HG03280 (cell line): ENCODE data around the gene GNAI3.

Experiments used
- ATAC-seq: cut with Tn5 transposase; IDR thresholded peaks from one replicate; pipeline ENCODE4 v1.9.1; 2021; ENCODE audit warnings: mild to moderate bottlenecking, moderate library complexity; ENCODE audit not compliant: unreplicated experiment

The GNAI3 gene

DNA sequence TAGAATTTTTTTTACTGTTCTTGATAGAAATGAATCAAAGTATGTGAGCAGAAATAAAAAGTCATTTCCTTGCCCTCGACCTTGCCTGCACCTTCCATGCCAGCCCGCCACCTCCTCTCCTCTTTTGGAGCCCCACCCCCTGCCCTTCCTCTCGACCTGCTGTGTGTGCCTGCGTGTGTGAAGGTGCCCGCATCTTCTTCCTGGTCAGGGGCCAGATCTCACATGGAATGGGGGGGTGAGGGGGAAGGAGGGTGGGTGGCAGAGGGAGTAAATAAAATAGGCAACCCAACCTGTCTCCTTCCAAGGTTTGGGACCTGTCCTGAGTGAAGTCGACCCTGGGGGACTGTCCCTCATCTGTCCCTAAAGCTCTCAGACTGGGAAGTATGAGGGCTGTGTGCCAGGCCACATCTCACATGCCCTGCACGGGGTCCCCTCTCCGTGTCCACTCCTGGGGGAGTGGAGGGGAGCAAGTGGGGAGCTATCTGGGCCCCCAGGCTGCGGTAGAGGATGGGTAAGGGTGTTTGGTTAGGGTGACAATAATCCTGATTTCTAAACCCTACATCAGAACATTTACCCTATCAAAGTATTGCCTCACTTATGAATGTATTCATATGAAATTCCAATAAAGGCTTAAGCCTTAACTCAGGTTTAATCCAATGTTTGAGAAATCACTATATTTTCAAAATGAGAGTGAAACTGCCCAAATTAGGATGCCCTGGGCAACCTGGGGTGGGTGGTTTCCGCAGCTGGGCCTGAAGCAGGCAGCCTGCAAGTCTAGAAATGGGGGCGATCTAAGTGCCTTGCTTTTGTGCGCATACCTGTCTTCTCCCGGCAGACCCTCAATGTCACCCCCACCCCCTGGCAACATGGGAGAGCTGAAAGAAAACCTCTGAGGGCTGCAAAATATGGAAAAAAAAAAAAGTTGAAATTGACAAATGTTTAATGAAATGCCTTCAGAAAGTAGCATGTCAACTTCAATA, 86.6 kb downstream of the GNAI3 start:
- no peak for ATAC-seq

DNA sequence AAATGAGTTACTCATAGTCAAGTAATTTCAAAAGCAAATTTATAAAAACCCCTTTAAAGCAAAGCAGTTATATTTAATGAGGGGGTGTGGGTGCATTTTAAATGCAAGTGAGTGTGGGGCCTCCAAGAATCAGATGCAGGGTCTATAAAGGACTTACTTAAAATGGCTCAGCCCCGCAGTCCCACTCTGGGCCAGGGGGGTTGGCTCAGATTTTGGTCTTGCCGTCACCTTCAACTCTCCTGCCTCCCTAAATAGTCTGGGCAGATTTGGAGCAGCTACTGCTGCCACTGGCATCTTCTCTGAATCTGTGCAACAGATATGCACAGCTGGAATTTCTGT, 87.4 kb downstream of the GNAI3 start:
- no peak for ATAC-seq

DNA sequence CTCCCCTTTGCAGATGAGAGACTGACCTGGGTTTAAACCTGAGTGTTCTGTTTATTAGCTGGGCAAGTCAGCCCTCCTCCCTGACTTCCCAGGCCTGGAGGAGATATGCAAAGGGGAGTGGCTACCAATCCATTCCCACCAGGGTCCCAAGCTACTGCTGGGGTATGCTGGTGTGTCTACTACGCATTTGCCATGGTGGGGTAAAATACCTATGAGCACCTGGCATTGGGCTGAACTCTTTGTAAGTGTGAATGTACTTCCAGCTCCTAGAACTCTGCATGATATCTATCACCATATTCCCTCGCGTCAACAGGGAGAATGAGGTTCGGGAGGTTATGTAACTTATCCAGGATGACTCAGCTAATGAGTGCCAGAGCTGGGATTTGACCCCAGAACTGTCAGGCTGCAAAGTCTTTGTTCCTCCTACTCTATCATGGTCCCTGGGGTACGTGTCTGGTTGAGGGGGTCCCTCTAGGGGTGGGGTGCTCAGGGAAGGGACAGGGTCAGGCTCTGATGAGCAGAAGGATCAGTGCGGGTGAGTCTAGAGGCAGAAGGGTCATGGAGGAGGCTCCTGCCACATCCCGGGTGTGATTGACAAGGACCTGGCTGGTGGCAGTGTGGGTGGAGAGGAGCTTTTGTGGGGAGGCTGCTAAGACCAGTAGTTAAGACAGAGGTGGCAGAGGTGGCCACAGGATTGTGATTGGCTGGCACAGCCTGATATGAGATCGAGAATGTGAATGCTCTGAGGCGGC, 88.0 kb downstream of the GNAI3 start:
- no peak for ATAC-seq

DNA sequence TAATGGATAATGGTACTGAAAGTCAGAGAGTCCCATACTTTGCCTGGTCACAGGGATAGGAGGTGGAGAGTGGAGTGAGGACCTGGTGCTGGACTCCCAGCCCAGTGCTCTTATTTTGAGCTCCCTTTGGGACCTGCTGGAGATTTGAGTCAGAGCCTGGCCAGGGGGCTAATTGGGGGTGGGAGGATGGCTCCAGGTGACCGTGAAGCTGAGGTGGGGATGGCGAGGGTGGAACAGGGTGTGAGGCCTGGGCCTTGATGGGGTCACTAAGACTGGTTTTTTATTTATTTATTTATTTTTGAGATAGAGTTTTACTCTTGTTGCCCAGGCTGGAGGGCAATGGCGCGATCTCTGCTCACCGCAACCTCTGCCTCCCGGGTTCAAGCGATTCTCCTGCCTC, 89.0 kb downstream of the GNAI3 start:
- no peak for ATAC-seq

DNA sequence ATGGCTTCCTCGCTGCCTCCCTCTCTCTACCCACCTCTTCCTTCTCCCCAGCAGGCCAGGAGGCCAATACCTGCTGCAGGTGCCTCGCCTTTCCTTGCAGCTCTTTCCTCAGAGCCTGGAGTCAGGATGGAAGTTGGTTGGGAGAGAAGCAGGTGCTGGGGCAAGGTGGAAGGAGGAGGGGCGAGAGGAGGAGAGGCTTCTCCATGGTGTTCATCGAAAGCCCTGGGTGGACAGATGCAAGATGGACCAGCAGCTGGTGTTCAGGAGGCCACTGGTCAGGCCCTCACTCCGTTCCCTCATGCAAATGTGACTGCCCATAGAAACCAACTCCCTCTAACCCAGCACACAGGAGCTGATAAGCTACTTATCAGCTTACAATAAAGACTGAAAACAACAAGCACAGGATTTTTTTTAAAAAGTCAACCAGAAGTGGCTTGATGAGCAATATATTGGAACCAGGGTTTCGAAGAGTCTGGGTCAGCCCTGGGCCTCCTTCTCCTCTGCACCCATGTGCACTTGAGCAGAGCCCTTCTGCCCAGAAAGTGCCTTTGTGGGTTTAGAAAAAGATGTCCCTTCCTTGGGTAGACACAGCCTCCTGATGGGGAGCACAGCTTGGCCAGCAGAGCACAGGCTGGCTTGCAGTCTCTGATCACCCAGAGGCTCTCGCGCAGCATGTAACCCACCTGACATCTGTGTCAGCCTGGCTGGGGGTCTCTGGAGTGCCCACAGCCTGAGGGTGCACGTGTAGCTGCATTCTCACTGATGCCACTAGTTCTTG, 90.8 kb downstream of the GNAI3 start:
- ATAC-seq, result no peak

DNA sequence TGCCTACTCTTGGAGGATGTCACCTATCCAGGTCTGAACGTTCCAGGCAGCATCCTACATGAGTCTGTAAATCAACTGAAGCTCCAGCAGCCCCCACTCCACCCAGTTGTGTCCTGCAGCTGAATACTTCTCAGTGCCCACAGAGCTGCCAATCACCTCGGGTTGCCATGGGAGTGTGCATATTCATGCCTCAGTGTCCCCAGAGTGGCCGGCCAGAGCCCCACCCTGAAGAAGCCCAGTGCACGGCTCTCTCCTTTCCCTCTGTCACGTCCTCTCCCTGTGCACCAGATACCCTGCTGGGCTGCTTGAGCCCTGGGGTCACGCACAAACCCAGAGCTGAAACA, 91.4 kb downstream of the GNAI3 start:
- ATAC-seq, result peak; percentile 5

DNA sequence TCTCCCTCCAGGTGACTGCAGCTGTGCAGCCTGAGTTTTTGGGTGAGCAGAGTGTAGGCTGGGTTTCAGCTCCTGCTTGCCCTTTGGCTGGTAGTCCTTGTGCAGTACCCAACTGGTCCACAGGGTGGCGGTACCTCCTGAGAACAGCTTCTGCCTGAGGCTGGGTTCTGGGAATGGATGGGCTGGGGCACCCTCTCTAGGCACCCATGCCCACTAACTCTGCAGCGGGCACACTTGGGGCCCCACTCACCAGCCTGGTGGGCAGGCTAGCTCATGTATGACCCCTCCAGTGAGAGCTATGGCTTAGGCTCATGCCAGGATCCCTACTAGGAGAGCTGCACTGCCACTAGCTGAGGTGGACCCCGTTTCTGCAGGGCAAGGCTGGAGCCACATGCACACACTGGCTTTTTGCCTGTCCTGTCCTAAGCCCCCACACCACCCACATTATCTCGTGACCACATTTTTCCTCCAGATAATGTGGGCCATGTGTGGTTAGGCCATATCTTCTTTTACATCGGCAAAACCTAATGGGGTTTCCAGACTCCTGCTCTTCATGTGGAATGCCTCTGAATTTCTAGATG, 92.0 kb downstream of the GNAI3 start:
- peak; percentile 59 for ATAC-seq

DNA sequence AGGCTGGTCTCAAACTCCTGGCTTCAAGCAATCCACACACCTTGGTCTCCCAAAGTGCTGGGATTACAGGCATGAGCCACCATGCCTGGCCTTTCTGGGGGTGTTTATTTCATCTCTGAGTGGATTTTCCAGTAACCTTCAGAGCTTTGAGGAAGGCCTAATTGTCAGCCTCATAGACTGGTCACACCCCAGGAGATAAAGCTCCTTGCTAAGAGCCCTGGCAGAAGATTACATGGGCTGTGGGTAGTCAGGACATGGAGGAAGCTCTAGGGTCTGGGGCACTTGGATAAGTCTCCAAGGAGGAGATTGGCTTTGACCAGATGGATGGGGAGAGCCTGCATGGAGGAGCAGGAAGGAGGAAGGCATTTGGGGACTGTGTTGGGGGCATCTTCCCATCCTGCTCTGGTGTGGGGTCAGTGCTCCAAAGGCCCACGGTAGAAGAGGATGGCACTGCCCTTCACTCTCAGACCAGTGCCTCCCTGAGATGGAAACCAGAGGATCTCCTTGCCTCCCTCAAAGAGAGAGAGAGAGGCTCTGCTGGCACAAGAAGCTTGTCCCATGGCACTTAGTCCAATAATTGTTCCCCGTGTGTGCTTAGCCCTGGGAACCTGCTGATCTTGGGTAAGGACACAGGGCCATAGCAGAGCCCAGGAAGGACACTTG, 92.8 kb downstream of the GNAI3 start:
- no peak for ATAC-seq

DNA sequence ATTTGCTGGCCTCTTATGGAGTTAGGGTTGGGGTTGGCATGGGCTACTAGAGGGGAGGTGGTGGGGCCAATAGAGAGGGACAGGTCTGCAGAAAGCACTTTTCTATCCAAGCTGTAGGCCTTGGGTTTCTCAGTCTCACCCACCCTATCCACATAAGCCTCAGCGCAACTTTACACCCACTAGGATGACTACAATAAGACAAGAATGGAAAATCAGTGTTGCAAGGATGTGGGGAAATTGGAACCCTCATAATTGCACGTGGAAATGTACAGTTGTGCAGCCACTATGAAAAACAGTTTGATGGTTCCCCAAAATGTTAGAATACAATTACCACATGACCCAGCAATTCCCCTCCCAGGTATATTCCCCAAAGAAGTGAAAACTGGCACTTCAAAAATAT, 93.4 kb downstream of the GNAI3 start:
- ATAC-seq, result no peak

DNA sequence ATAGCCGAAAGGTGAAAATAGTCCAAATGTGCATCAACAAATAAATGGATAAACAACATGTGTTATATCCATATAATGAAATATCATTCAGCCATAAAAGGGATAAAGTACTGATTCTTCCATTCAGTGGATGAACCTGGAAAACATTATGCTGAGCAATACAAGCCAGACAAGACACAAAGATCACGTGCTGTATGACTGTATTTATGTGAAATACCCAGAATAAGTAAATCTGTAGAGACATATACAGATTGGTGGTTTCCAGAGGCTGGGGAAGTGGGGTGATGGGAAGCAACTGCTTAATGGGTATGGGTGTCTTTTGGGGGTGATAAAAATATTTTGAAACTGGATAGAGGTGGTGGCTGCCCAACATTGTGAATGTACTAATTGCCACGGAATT, 94.2 kb downstream of the GNAI3 start:
- ATAC-seq, result no peak

DNA sequence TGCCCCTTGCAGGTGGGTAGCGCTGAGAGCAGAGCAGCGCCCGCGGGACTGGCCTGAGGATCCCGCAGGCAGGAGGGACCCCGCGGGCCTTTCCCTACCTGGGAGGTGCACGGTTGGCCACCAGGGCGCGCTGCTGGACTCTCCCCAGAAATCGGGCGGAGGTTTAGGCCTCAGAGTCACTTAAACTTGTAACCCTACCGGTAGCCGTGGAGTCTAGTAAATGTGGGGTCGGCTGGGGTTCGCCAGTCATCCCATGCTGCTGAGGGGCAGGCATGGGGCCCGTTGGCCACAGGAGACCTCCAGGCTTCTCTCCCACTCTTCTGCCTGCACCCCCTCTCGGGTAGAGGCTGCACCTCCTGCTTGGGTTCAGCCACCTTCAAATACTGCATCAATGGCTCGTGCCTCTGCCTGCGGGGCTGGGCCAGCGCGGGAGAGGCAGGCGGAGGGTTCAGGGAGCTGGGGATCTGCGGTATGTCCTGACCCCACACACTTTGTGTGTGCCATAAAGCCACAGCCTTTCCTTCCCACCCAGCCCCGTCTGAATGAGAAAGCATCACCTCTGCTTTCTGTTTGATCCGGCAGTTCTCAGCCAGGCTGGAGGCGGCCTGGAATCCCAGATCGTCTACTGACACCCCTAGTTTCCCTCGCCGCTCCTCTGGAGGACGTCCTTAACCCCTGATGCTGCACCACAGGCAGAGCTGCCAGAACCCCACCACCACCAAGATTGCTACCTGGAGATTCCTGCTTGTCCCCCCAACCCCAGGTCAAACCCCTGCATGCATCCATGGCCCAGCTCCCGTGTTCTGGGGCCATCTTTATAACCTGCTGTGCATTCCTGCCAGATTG, 95.2 kb downstream of the GNAI3 start:
- ATAC-seq, result peak; percentile 85

DNA sequence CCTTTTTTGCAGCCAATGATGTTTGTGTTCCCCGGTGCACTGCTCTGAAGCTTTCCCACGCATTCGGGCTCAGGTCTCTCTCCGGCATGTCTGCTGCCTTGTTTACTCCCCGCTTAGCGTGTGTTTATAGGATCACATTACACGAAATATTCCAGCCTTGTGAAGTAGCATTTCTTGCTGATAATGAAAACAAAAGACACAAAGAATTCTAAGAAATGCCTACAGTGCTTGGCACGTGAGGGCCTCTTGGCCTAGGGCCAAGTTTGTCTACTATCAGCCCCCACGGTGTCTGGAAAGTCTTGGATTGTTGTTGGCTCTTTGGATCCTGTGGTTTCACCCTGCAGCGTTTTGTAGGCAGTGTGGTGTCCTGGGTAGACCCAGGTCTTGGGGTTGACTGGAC, 96.3 kb downstream of the GNAI3 start:
- ATAC-seq, result no peak

DNA sequence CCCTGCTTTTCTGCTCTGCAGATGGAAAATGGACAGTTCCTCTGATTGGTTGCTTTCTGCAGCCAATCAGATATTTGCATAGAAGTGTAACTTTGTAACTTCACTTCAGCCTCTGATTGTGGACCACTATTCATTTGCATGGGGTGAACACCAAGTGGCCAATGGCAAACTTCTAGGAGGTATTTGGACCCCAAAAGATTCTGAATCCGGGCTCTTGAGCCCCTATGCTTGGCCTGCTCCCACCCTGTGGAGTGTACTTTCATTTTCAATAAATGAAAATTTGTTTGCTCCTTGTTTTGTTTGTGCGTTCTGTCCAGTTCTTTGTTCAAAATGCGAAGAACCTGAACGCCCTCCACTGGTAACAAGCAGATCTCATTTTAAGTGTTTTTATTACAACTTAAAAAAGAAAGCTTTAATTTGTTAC, 101.1 kb downstream of the GNAI3 start:
- ATAC-seq, result no peak

DNA sequence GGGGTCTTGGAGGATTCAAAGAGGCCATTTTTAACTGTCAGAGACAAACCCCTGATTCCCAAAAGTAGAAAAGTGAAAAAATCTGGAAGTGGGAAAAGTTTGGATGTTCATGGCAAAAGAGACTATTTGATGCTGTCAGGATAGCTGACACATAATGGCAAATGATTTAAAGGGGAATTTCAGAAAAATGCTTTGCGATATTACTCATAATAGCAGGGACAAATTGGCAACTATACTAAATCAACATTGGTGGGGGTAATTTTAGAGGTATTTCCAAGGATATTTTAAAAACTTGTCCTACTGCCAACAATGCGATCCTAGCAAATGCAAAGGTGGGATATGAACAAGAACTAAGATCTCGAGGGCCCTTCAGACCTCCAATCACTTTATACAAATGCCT, 102.2 kb downstream of the GNAI3 start:
- ATAC-seq, result no peak

DNA sequence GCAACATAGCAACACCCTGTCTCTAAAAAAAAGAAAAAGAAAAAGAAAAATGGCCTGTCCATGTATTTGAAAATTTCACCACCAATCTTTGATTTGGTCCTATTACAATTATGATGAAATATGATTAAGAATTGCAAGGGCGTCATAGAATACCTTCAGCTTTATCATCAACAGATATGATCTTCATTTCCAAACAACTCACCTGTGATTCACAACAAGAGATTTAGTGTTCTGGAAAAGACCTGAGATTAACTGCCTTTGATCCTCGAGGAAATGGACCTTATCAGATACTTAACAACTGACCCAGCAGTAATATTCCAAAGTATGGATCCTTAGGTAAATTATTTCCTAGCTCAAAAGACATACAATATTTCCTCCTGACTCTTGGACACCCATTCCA, 104.0 kb downstream of the GNAI3 start:
- ATAC-seq, result no peak

DNA sequence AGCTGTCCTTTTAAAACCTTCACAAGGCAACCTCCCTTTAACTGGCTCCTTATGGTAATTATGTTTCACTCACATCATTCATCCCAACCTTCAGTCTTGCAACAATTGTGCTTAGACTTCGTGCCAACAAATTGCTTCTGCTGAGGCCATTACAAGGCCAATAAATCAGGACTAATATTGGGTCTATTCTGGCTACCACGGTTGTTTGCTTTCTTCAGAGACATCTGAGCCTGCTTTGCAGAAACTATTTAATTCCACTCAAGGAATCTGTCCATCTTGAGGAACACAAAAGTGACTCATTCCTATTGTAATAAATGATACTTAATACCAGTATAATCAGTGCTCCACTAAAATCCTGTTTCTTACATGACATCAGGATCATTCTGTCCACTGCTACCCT, 104.9 kb downstream of the GNAI3 start:
- no peak for ATAC-seq

DNA sequence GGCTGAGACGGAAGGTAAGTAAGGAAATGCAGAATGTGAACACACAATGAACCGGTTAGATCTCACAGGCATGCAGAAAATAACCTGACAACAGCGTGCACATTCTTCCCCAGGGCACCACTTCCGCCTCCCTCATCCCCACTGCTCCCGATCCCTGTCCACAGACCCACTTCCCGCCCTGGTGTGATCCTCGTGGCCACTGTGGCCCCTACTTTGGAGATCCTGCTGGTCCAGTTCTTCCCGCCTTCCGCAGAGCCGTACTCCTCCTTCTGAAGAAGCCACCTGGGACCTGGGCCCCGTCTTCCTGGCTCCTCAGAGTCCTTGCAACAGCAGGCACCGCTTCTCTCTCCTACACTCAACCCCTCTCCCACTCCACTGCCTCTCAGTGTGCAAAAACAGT, 106.1 kb downstream of the GNAI3 start:
- ATAC-seq, result no peak

DNA sequence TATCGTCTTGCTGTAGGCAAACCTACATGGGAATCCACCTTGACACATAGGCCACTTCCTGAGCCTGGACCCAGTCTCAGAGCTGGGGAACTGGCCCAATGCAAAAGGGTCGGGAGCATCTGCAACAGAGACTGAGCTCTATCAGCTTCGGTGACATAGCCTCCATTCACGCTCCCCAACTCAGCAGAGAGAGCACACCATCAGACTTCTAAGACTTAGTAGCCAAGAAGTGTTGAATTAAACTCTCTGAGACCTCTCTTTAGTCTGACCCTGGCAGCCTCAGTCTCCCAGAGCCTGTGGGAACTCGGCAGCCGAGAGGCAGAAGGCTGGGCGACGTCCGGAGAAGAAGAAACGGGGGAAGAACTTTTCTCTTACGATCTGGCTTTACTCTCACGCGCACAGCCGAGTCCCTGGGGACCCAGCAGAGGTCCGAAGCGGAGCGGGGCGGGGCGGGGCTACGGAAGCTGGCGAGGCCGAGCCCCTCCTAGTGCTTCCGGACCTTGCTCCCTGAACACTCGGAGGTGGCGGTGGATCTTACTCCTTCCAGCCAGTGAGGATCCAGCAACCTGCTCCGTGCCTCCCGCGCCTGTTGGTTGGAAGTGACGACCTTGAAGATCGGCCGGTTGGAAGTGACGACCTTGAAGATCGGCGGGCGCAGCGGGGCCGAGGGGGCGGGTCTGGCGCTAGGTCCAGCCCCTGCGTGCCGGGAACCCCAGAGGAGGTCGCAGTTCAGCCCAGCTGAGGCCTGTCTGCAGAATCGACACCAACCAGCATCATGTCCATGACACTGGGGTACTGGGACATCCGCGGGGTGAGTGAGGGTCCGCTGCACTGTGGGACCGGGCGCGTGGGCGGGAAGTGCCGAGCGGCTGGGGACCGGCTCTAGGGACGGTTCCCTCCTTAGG, 107.5 kb downstream of the GNAI3 start, which contains the start of gene GSTM4:
TSS of gene GSTM4 (plus strand) at position 485 of the 905 bp plus-strand sequence. CDS start at position 776, 291 bp downstream.
- peak; percentile 92 for ATAC-seq

DNA sequence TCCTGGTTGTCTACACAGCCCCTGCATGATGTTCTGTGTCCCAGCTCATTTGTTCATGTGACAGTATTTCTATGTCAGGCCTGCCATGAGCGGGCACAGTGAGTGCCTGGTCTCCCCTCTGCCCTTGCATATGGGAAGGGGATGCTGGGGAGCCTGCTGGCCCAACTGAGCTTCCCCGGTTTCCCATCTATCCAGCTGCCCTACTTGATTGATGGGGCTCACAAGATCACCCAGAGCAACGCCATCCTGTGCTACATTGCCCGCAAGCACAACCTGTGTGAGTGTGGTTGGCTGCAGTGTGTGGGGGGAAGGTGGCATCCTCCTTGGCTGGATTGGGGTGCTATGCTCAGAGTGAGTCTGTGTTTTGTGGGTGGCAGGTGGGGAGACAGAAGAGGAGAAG, 109.0 kb downstream of the GNAI3 start:
- ATAC-seq, result no peak
